ENCODE data around the gene PRELID3B. TPM values are rescaled to one million over a fixed set of nuclear protein-coding genes. Genes with fewer than 3 reads are reported as not detected.

PRELID3B gene
- total RNA-seq, 1 experiment from 2014 or later: 137 TPM

- Histone ChIP-seq H3K79me2 (ENCODE audit: low read depth) (peaks cover 44% of the 10 kb centered on the region), H3F3A (ENCODE audit: insufficient read depth, low read depth) (peaks cover 38% of the 10 kb centered on the region), H4K20me1 (ENCODE audit: insufficient read depth) (peaks cover 14% of the 10 kb centered on the region), H3K27ac (no peak overlapping the region), H3K27me3 (ENCODE audit: insufficient read depth, low read depth) (no peaks in the 10 kb centered on the region), H3K9me2 (ENCODE audit: insufficient read depth) (no peaks in the 10 kb centered on the region), H3K4me1 (replicated peaks; ENCODE audit: insufficient read depth) (peaks cover 37% of the 10 kb centered on the region), H2AFZ (no peak overlapping the region), H3K36me3 (ENCODE audit: low read depth) (peaks cover 43% of the 10 kb centered on the region; the same call in 1 of the 2 replicates), H3K4me3 (no peak overlapping the region), H3K9me3 (ENCODE audit: insufficient read depth, low read depth) (no peaks in the 10 kb centered on the region), H3K4me2 (no peak overlapping the region)
- ChIA-PET CTCF (no interaction called here), POLR2A (ENCODE audit: unreplicated experiment) (no interaction called here)
- intact Hi-C loops (cut with micrococcal nuclease; ENCODE audit: unreplicated experiment): no loop called here
- TF ChIP-seq EZH2 (IDR thresholded peaks at IDR 0.05; ENCODE audit: low read depth) (no peak), CTCF (conservative IDR thresholded peaks at IDR 0.05) (no peak)
- BruUV-seq (replicated peaks): no TSS peak
- no peak for DNase-seq
Measured at GRCh38 chr20:59024111-59024530, 18.5 kb downstream of the PRELID3B start.

- H3K9me2 ChIP-seq (ENCODE audit: insufficient read depth): no peaks in the 10 kb centered on the region
- H3K79me2 ChIP-seq (ENCODE audit: low read depth): peaks cover 39% of the 10 kb centered on the region
- ChIA-PET CTCF (no interaction called here), POLR2A (ENCODE audit: unreplicated experiment) (no interaction called here)
- H3K27ac ChIP-seq: no peak overlapping the region
- no peak overlapping the region for H2AFZ ChIP-seq
- H3K36me3 ChIP-seq (ENCODE audit: low read depth): peaks cover 38% of the 10 kb centered on the region; the same call in 1 of the 2 replicates
- no peak overlapping the region for H3K4me3 ChIP-seq
- no peak overlapping the region for H3K4me2 ChIP-seq
- no TSS peak for BruUV-seq (replicated peaks)
- peaks cover 32% of the 10 kb centered on the region for H3K4me1 ChIP-seq (replicated peaks; ENCODE audit: insufficient read depth)
- H3K9me3 ChIP-seq (ENCODE audit: insufficient read depth, low read depth): no peaks in the 10 kb centered on the region
- peaks cover 38% of the 10 kb centered on the region for H3F3A ChIP-seq (ENCODE audit: insufficient read depth, low read depth)
- no peaks in the 10 kb centered on the region for H3K27me3 ChIP-seq (ENCODE audit: insufficient read depth, low read depth)
- no peak for DNase-seq
- intact Hi-C loops (cut with micrococcal nuclease; ENCODE audit: unreplicated experiment): no loop called here
- TF ChIP-seq EZH2 (IDR thresholded peaks at IDR 0.05; ENCODE audit: low read depth) (no peak), CTCF (conservative IDR thresholded peaks at IDR 0.05) (no peak)
- H4K20me1 ChIP-seq (ENCODE audit: insufficient read depth): peaks cover 14% of the 10 kb centered on the region
Measured at GRCh38 chr20:59023616-59024015, 19.0 kb downstream of the PRELID3B start.

DNA sequence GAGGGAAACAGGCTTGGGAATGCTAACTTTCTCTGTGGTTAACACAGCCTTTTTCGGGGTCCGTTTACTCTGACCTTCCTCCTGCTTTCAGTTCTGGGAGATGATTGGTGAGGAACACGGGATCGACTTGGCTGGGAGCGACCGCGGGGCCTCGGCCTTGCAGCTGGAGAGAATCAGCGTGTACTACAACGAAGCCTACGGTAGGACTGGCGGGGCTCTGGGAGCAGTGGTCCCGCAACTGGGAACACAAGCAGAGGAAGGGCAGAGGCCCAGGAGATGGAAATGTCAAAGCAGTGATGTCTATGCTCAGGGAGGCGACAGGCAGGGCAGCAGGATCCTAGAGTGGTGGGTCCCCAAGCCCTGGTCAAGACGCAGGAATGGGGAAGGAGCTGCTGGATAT, 19.8 kb downstream of the PRELID3B start:
- Histone ChIP-seq H3K4me1 (replicated peaks; ENCODE audit: insufficient read depth) (peaks cover 25% of the 10 kb centered on the region), H3K36me3 (ENCODE audit: low read depth) (peaks cover 29% of the 10 kb centered on the region; the same call in 1 of the 2 replicates), H3K9me3 (ENCODE audit: insufficient read depth, low read depth) (no peaks in the 10 kb centered on the region), H3K9me2 (ENCODE audit: insufficient read depth) (no peaks in the 10 kb centered on the region), H2AFZ (no peak overlapping the region), H3K27me3 (ENCODE audit: insufficient read depth, low read depth) (no peaks in the 10 kb centered on the region), H3K4me2 (no peak overlapping the region), H3K79me2 (ENCODE audit: low read depth) (peaks cover 31% of the 10 kb centered on the region), H4K20me1 (ENCODE audit: insufficient read depth) (peaks cover 14% of the 10 kb centered on the region), H3K27ac (no peak overlapping the region), H3K4me3 (no peak overlapping the region), H3F3A (ENCODE audit: insufficient read depth, low read depth) (peaks cover 38% of the 10 kb centered on the region)
- intact Hi-C loops (cut with micrococcal nuclease; ENCODE audit: unreplicated experiment): no loop called here
- TF ChIP-seq EZH2 (IDR thresholded peaks at IDR 0.05; ENCODE audit: low read depth): no peak
- no peak for TF ChIP-seq CTCF (conservative IDR thresholded peaks at IDR 0.05)
- ChIA-PET POLR2A (ENCODE audit: unreplicated experiment) (no interaction called here), CTCF (no interaction called here)
- no TSS peak for BruUV-seq (replicated peaks)
- DNase-seq: no peak

Measured in PC-9 (cell line).